HEK293 (cell line): ENCODE data around the gene SHC4.

ENCODE experiments used
- CTCF ChIA-PET: fragments of 350-600 bp; formaldehyde crosslinking; extraction: SDS; loops from one replicate; lab custom pipeline; 2021; ENCODE audit warnings: antibody characterized with exemption; lab: Yijun Ruan, JAX
- POLR2A ChIA-PET: fragments of 300-600 bp; formaldehyde crosslinking; extraction: SDS; loops from one replicate; lab custom pipeline; 2020; ENCODE audit warnings: antibody characterized with exemption, inconsistent platforms; lab: Yijun Ruan, JAX
- H3K27ac ChIP-seq: fragments of 200-500 bp; sonication (Bioruptor generic); 2 replicates; pipeline ENCODE4 v1.5.1; 2014; ENCODE audit warnings: low read depth, low read length, control low read depth, inconsistent platforms; ENCODE audit errors: extremely low read depth
- H3K36me3 ChIP-seq, 2 experiments: fragments of 200-500 bp in 1 of 2; sonication (Bioruptor generic) in 1 of 2; 1 replicate in 1 of 2; 2 replicates in 1 of 2; pipeline ENCODE4 v1.5.1; 2014 to 2017; ENCODE audit warnings: inconsistent platforms in 2 of 2, low read length in 2 of 2; ENCODE audit not compliant: control insufficient read depth in 2 of 2, insufficient read depth in 1 of 2
- H3K4me1 ChIP-seq: fragments of 200-500 bp; sonication (Bioruptor generic); 2 replicates; pipeline ENCODE4 v1.5.1; 2014; ENCODE audit warnings: mild to moderate bottlenecking, low read length, inconsistent platforms; ENCODE audit not compliant: control insufficient read depth, insufficient read depth
- H3K4me3 ChIP-seq: 2 replicates; pipeline ENCODE4 v1.5.1; 2011; ENCODE audit warnings: low read depth, mild to moderate bottlenecking, control low read depth, low read length, moderate library complexity
- H3K9me3 ChIP-seq: fragments of 200-500 bp; sonication (Bioruptor generic); 2 replicates; pipeline ENCODE4 v1.5.1; 2014; ENCODE audit warnings: low read depth, low read length, inconsistent platforms; ENCODE audit not compliant: control insufficient read depth, insufficient read depth
- AEBP2 ChIP-seq: fragments of 450-650 bp; formaldehyde crosslinking; IDR thresholded peaks from 2 replicates; pipeline ENCODE4 v1.5.1; 2016; ENCODE audit warnings: missing biosample characterization, missing genetic modification characterization, borderline replicate concordance
- CTCF ChIP-seq: fragments of 450-650 bp; formaldehyde crosslinking; IDR thresholded peaks from 2 replicates; pipeline ENCODE4 v1.5.1; 2016; ENCODE audit warnings: missing biosample characterization, missing genetic modification characterization
- KLF1 ChIP-seq: fragments of 450-650 bp; formaldehyde crosslinking; IDR thresholded peaks from 2 replicates; pipeline ENCODE4 v1.5.1; 2016; ENCODE audit warnings: missing biosample characterization, missing genetic modification characterization
- KLF7 ChIP-seq: fragments of 450-650 bp; formaldehyde crosslinking; IDR thresholded peaks from 2 replicates; pipeline ENCODE4 v1.5.1; 2016; ENCODE audit warnings: missing biosample characterization, missing genetic modification characterization, borderline replicate concordance
- ZBTB26 ChIP-seq: fragments of 450-650 bp; formaldehyde crosslinking; optimal IDR thresholded peaks from 2 replicates; pipeline ENCODE3; 2016; ENCODE audit warnings: missing biosample characterization, mild to moderate bottlenecking, missing genetic modification characterization
- ZBTB44 ChIP-seq: fragments of 450-650 bp; IDR thresholded peaks from 2 replicates; pipeline ENCODE4 v1.5.1; 2018; ENCODE audit warnings: missing biosample characterization, mild to moderate bottlenecking, missing genetic modification characterization
- ZBTB8A ChIP-seq: fragments of 450-650 bp; formaldehyde crosslinking; IDR thresholded peaks from 2 replicates; pipeline ENCODE4 v1.5.1; 2016; ENCODE audit warnings: missing biosample characterization, missing genetic modification characterization
- ZFP37 ChIP-seq: fragments of 450-650 bp; formaldehyde crosslinking; IDR thresholded peaks from 2 replicates; pipeline ENCODE4 v1.5.1; 2016; ENCODE audit warnings: missing biosample characterization, missing genetic modification characterization
- ZFP41 ChIP-seq: fragments of 450-650 bp; formaldehyde crosslinking; IDR thresholded peaks from 2 replicates; pipeline ENCODE4 v1.5.1; 2016; ENCODE audit warnings: missing biosample characterization, missing genetic modification characterization, borderline replicate concordance
- ZFP69B ChIP-seq: fragments of 450-650 bp; formaldehyde crosslinking; IDR thresholded peaks from 2 replicates; pipeline ENCODE4 v1.5.1; 2016; ENCODE audit warnings: missing biosample characterization, missing genetic modification characterization
- ZNF146 ChIP-seq: fragments of 450-650 bp; formaldehyde crosslinking; IDR thresholded peaks from 2 replicates; pipeline ENCODE4 v1.5.1; 2016; ENCODE audit warnings: missing biosample characterization, missing genetic modification characterization
- ZNF16 ChIP-seq: fragments of 450-650 bp; formaldehyde crosslinking; IDR thresholded peaks from 2 replicates; pipeline ENCODE4 v1.5.1; 2016; ENCODE audit warnings: low read depth, missing biosample characterization, missing genetic modification characterization
- ZNF18 ChIP-seq: fragments of 450-650 bp; formaldehyde crosslinking; IDR thresholded peaks from 2 replicates; pipeline ENCODE4 v1.5.1; 2016; ENCODE audit warnings: missing biosample characterization, missing genetic modification characterization
- ZNF223 ChIP-seq: fragments of 450-650 bp; formaldehyde crosslinking; IDR thresholded peaks from 2 replicates; pipeline ENCODE4 v1.5.1; 2016; ENCODE audit warnings: missing biosample characterization, missing genetic modification characterization
- ZNF311 ChIP-seq: fragments of 450-650 bp; formaldehyde crosslinking; IDR thresholded peaks from 2 replicates; pipeline ENCODE4 v1.5.1; 2017; ENCODE audit warnings: missing biosample characterization, missing genetic modification characterization, borderline replicate concordance
- ZNF501 ChIP-seq: fragments of 450-650 bp; formaldehyde crosslinking; IDR thresholded peaks from 2 replicates; pipeline ENCODE4 v1.5.1; 2016; ENCODE audit warnings: missing biosample characterization, missing genetic modification characterization
- ZNF521 ChIP-seq: fragments of 450-650 bp; formaldehyde crosslinking; IDR thresholded peaks from 2 replicates; pipeline ENCODE4 v1.5.1; 2017; ENCODE audit warnings: missing biosample characterization, mild to moderate bottlenecking, missing genetic modification characterization
- ZNF660 ChIP-seq: fragments of 450-650 bp; IDR thresholded peaks from 2 replicates; pipeline ENCODE4 v1.5.1; 2018; ENCODE audit warnings: missing biosample characterization, mild to moderate bottlenecking, missing genetic modification characterization
- ZNF677 ChIP-seq: fragments of 450-650 bp; IDR thresholded peaks from 2 replicates; pipeline ENCODE4 v1.5.0; 2018; ENCODE audit warnings: missing biosample characterization, mild to moderate bottlenecking, missing genetic modification characterization, moderate library complexity
- ZNF692 ChIP-seq: fragments of 450-650 bp; formaldehyde crosslinking; IDR thresholded peaks from 2 replicates; pipeline ENCODE4 v1.5.1; 2016; ENCODE audit warnings: missing biosample characterization, missing genetic modification characterization
- ZNF701 ChIP-seq: fragments of 450-650 bp; formaldehyde crosslinking; IDR thresholded peaks from 2 replicates; pipeline ENCODE4 v1.5.1; 2016; ENCODE audit warnings: missing biosample characterization, missing genetic modification characterization
- ZNF76 ChIP-seq: fragments of 450-650 bp; formaldehyde crosslinking; IDR thresholded peaks from 2 replicates; pipeline ENCODE4; 2016; ENCODE audit warnings: low read depth, missing biosample characterization, missing genetic modification characterization, borderline replicate concordance
- ZNF791 ChIP-seq: fragments of 450-650 bp; formaldehyde crosslinking; IDR thresholded peaks from 2 replicates; pipeline ENCODE4 v1.5.1; 2016; ENCODE audit warnings: missing biosample characterization, missing genetic modification characterization

SHC4 gene

GRCh38 chr15:48875241-48875960 is 88.3 kb downstream of the SHC4 start (continued):
- TF ChIP-seq ZNF146 (tag by site-specific recombination) = no peak
- no peak for TF ChIP-seq ZNF311 (tag by site-specific recombination)
- TF ChIP-seq ZNF18 (tag by site-specific recombination) = no peak
- no peak for TF ChIP-seq ZNF16 (tag by site-specific recombination)
- no peak for TF ChIP-seq ZBTB26 (tag by site-specific recombination)
- no peak for TF ChIP-seq ZFP69B
- TF ChIP-seq ZNF791 = no peak
- no peak for TF ChIP-seq ZNF677 (tag by site-specific recombination)
- no peak for TF ChIP-seq ZNF701
- TF ChIP-seq ZNF692 (tag by site-specific recombination) = no peak
- TF ChIP-seq CTCF = no peak
- TF ChIP-seq KLF7 (tag by site-specific recombination) = no peak

- POLR2A ChIA-PET = no interaction called here
- CTCF ChIA-PET = interaction anchor here (2.1 to 3.3 kb wide), 2 partner anchors 11 to 103 kb away, joined by 9 to 16 read pairs; no protein-coding TSS in a partner anchor
- peaks cover 8% of the 10 kb centered on the region; the same call in 1 of the 2 replicates for H3K4me1 ChIP-seq
These were observed 91.1 kb downstream of the SHC4 start for GRCh38 chr15:48872632-48873031.

More at GRCh38 chr15:48872632-48873031, 91.1 kb downstream of the SHC4 start:
- Histone ChIP-seq H3K36me3 (no peaks in the 10 kb centered on the region), H3K4me3 (no peak overlapping the region), H3K27ac (no peak overlapping the region), H3K9me3 (no peaks in the 10 kb centered on the region)
- TF ChIP-seq ZFP37 (tag by site-specific recombination) = no peak
- TF ChIP-seq ZFP41 = no peak
- no peak for TF ChIP-seq ZNF521 (tag by site-specific recombination)
- no peak for TF ChIP-seq ZNF223 (tag by site-specific recombination)
- no peak for TF ChIP-seq ZNF76
- TF ChIP-seq ZBTB44 (tag by site-specific recombination) = no peak
- TF ChIP-seq ZBTB8A = no peak
- TF ChIP-seq AEBP2 (tag by site-specific recombination) = no peak
- TF ChIP-seq ZNF501 = no peak
- TF ChIP-seq KLF1 (tag by site-specific recombination) = no peak
- TF ChIP-seq ZNF660 = no peak
